GM12878 (cell line): ENCODE measurements around the gene USP25. TPM values are rescaled to one million over a fixed set of nuclear protein-coding genes. Genes with fewer than 3 reads are reported as not detected.

Experiments used
- ATAC-seq: fragments of 200-7000 bp; cut with Tn5 transposase; 3 replicates; pipeline ENCODE4 v1.9.1; 2020; ENCODE audit warnings: mild to moderate bottlenecking, moderate library complexity
- BruUV-seq: library from RNA; stranded (reverse); fragments of 400-500 nt; replicated peaks from 2 replicates; lab custom pipeline; 2021; lab: Mats Ljungman, UMichigan
- CTCF ChIA-PET: fragments of 300-600 bp; sonication (Branson Sonifier 250); formaldehyde crosslinking; extraction: SDS; loops from one replicate; lab custom pipeline; 2021; ENCODE audit warnings: inconsistent platforms; lab: Yijun Ruan, JAX
- POLR2A ChIA-PET: fragments of 350-600 bp; formaldehyde crosslinking; extraction: SDS; loops from one replicate; lab custom pipeline; 2021; ENCODE audit warnings: inconsistent platforms; lab: Charles Lee
- RAD21 ChIA-PET: fragments of 300-600 bp; sonication (Branson Sonifier 250); formaldehyde crosslinking; loops from one replicate; lab custom pipeline; 2023; ENCODE audit warnings: antibody characterized with exemption; ENCODE audit not compliant: unreplicated experiment; lab: Charles Lee
- SMC1A ChIA-PET: fragments of 300-600 bp; sonication (Branson Sonifier 250); formaldehyde crosslinking; loops from one replicate; lab custom pipeline; 2023; ENCODE audit not compliant: unreplicated experiment, uncharacterized antibody; lab: Charles Lee
- DNase-seq: peaks from one replicate; pipeline ENCODE4 v3.0.0-alpha.2; 2011; ENCODE audit warnings: low read depth, low spot score
- FAIRE-seq: peaks from 3 replicates; lab custom pipeline; 2011; peaks lifted over from hg19 to GRCh38; lab: Jason Lieb, UNC
- H2AFZ ChIP-seq: 2 replicates; pipeline ENCODE4 v1.6.0; 2011; ENCODE audit warnings: low read depth, low read length, control low read depth; ENCODE audit not compliant: control insufficient read depth
- H3K27ac ChIP-seq: 2 replicates; pipeline ENCODE4 v1.5.1; 2011; ENCODE audit warnings: control low read depth; ENCODE audit not compliant: control insufficient read depth, insufficient read depth
- H3K27me3 ChIP-seq, 2 experiments: replicated peaks in 1 of 2; 2 replicates each; pipeline versions ENCODE4 v1.6.0 to v1.6.1; 2011; ENCODE audit warnings: low read length in 1 of 2; ENCODE audit not compliant: control insufficient read depth in 2 of 2, insufficient read depth in 2 of 2
- H3K36me3 ChIP-seq, 2 experiments: 2 replicates each; pipeline ENCODE4 v1.5.1; 2011; ENCODE audit warnings: low read length in 1 of 2; ENCODE audit not compliant: control insufficient read depth in 2 of 2, insufficient read depth in 2 of 2
- H3K4me1 ChIP-seq: 2 replicates; pipeline ENCODE4 v1.6.1; 2011; ENCODE audit warnings: mild to moderate bottlenecking, low read length, moderate library complexity, mixed read lengths; ENCODE audit not compliant: control insufficient read depth, insufficient read depth
- H3K4me2 ChIP-seq: 2 replicates; pipeline ENCODE4 v1.6.0; 2011; ENCODE audit warnings: control low read depth; ENCODE audit not compliant: control insufficient read depth, insufficient read depth
- H3K4me3 ChIP-seq: fragments of 200-600 bp; sonication (generic); 2 replicates; pipeline ENCODE4 v1.5.1; 2016
- H3K79me2 ChIP-seq: 2 replicates; pipeline ENCODE4 v1.6.0; 2011; ENCODE audit warnings: low read length; ENCODE audit not compliant: control insufficient read depth, insufficient read depth
- H3K9ac ChIP-seq: 2 replicates; pipeline ENCODE4 v1.8.0; 2011; ENCODE audit warnings: low read length, control low read depth, mixed read lengths; ENCODE audit not compliant: control insufficient read depth, insufficient read depth
- H3K9me3 ChIP-seq: replicated peaks from 3 replicates; pipeline ENCODE4 v1.5.1; 2011; ENCODE audit warnings: mild to moderate bottlenecking, low read length; ENCODE audit not compliant: control insufficient read depth, insufficient read depth
- H4K20me1 ChIP-seq: 2 replicates; pipeline ENCODE4 v1.6.0; 2011; ENCODE audit not compliant: control insufficient read depth, insufficient read depth
- ASH2L ChIP-seq: fragments of 300-600, 200-600 bp; sonication (generic); IDR thresholded peaks from 2 replicates; pipeline ENCODE4 v1.6.1; 2017; ENCODE audit warnings: low read depth, mild to moderate bottlenecking, borderline replicate concordance
- BCL11A ChIP-seq: IDR thresholded peaks from 2 replicates; pipeline ENCODE4 v1.6.1; 2011; ENCODE audit warnings: low read depth, low read length
- CBX3 ChIP-seq: fragments of 200-600 bp; sonication (generic); IDR thresholded peaks from 2 replicates; pipeline ENCODE4 v1.6.1; 2016; ENCODE audit warnings: low read depth, borderline replicate concordance
- CHD1 ChIP-seq: IDR thresholded peaks from 2 replicates; pipeline ENCODE4 v1.6.1; 2012; ENCODE audit warnings: low read depth, low read length, improper control_type of control experiment
- EED ChIP-seq: sonication (generic); IDR thresholded peaks from 2 replicates; pipeline ENCODE4 v1.6.1; 2016; ENCODE audit warnings: antibody characterized with exemption, low read depth
- ESRRA ChIP-seq: IDR thresholded peaks from 2 replicates; pipeline ENCODE4 v1.6.1; 2012; ENCODE audit warnings: mild to moderate bottlenecking, low read length, improper control_type of control experiment
- MTA3 ChIP-seq: IDR thresholded peaks from 2 replicates; pipeline ENCODE4 v1.6.1; 2012; ENCODE audit warnings: low read length, inconsistent platforms, borderline replicate concordance
- NFYA ChIP-seq: IDR thresholded peaks from 2 replicates; pipeline ENCODE4 v1.6.1; 2011; ENCODE audit warnings: low read depth, mild to moderate bottlenecking, low read length, improper control_type of control experiment, borderline replicate concordance
- NR2C1 ChIP-seq: fragments of 450-650 bp; IDR thresholded peaks from 2 replicates; pipeline ENCODE4 v1.6.1; 2017; ENCODE audit warnings: antibody characterized with exemption, mild to moderate bottlenecking, moderate library complexity
- NR2C2 ChIP-seq: IDR thresholded peaks from 2 replicates; pipeline ENCODE4 v1.6.1; 2011; ENCODE audit warnings: borderline replicate concordance, low read depth; ENCODE audit not compliant: control insufficient read depth, insufficient read length
- SMAD5 ChIP-seq: IDR thresholded peaks from 2 replicates; pipeline ENCODE4 v1.6.1; 2016; ENCODE audit warnings: antibody characterized with exemption, low read depth
- SMC3 ChIP-seq: IDR thresholded peaks from 2 replicates; pipeline ENCODE4 v1.6.1; 2011; ENCODE audit warnings: low read length, improper control_type of control experiment, borderline replicate concordance
- SP1 ChIP-seq: IDR thresholded peaks from one replicate; pipeline ENCODE4 v1.6.1; 2011; ENCODE audit warnings: low read depth, low read length
- WRNIP1 ChIP-seq: IDR thresholded peaks from 2 replicates; pipeline ENCODE4 v1.6.1; 2011; ENCODE audit warnings: low read depth, low read length, improper control_type of control experiment, borderline replicate concordance
- WGBS: methylation state at CpG from one replicate; pipeline ENCODE4 v1.1.6; 2016; ENCODE audit warnings: low lambda C conversion rate; ENCODE audit not compliant: insufficient replicate concordance, insufficient coverage; ENCODE audit errors: missing lambda C conversion rate; 5-methylcytosine and 5-hydroxymethylcytosine counted together
- in situ Hi-C: fragments of 300-500 bp; cut with MboI; formaldehyde crosslinking; loops from 9 replicates; pipeline ENCODE4 v1.14.3; 2018; ENCODE audit warnings: mixed read lengths
- intact Hi-C: fragments of 100-400 bp; cut with micrococcal nuclease; formaldehyde crosslinking; loops from one replicate; pipeline ENCODE4 v1.14.2; 2022; ENCODE audit not compliant: unreplicated experiment
- polyA plus RNA-seq, 11 experiments: library from polyadenylated mRNA; depleted of rRNA in 4 of 11; unstranded in 6 of 11; stranded (reverse) in 5 of 11; fragments of >200 nt; fragmentation: Nextera tagmentation in 4 of 11; fragmentation: Illumina TruSeq in 1 of 11; extraction: Ambion mirVana in 4 of 11; extraction: Trizol in 1 of 11; gene quantifications; 1 replicate in 1 of 11; 2 replicates in 10 of 11; pipeline versions ENCODE4 v1.2.1 to v1.2.3, GENCODE V29; 2011 to 2016; ENCODE audit warnings: inconsistent platforms in 2 of 11, missing spikeins in 2 of 11, low read depth in 1 of 11
- total RNA-seq, 4 experiments: library from RNA; depleted of rRNA in 3 of 4; stranded (reverse); fragments of >200 nt in 3 of 4; fragmentation: Illumina TruSeq in 1 of 4; extraction: Trizol in 1 of 4; gene quantifications; 2 replicates each; pipeline versions ENCODE4 v1.2.1 to v1.2.3, GENCODE V29; 2013 to 2021
- TF ChIP-seq, protein P1 (sequence below): fragments of 450-650 bp; IDR thresholded peaks from 2 replicates; pipeline ENCODE4 v1.6.1; 2017; ENCODE audit warnings: mild to moderate bottlenecking, low read depth, inconsistent platforms; ENCODE audit not compliant: poor library complexity, severe bottlenecking

USP25 gene
- total and polyA plus RNA-seq, 10 of the 15 experiments (the other 5 are each of a cell fraction or from before 2014, with no cell fraction given) = 1.5 to 31.3 (median 23.4) TPM

- no peak overlapping the region for H3K4me2 ChIP-seq
- CTCF ChIA-PET = no interaction called here
- no peaks in the 10 kb centered on the region for H3K79me2 ChIP-seq
- no peaks in the 10 kb centered on the region for H3K4me1 ChIP-seq
- FAIRE-seq = no peak
- no peak for ATAC-seq
- TF ChIP-seq NR2C1 = no peak
- TF ChIP-seq SMAD5 = no peak
- TF ChIP-seq, protein P1, sequence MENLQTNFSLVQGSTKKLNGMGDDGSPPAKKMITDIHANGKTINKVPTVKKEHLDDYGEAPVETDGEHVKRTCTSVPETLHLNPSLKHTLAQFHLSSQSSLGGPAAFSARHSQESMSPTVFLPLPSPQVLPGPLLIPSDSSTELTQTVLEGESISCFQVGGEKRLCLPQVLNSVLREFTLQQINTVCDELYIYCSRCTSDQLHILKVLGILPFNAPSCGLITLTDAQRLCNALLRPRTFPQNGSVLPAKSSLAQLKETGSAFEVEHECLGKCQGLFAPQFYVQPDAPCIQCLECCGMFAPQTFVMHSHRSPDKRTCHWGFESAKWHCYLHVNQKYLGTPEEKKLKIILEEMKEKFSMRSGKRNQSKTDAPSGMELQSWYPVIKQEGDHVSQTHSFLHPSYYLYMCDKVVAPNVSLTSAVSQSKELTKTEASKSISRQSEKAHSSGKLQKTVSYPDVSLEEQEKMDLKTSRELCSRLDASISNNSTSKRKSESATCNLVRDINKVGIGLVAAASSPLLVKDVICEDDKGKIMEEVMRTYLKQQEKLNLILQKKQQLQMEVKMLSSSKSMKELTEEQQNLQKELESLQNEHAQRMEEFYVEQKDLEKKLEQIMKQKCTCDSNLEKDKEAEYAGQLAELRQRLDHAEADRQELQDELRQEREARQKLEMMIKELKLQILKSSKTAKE = no peak
- no peak for TF ChIP-seq ASH2L
- no peak for TF ChIP-seq WRNIP1
- TF ChIP-seq MTA3 = no peak
- no peak for TF ChIP-seq CHD1
- TF ChIP-seq EED = no peak
- no peak for TF ChIP-seq NFYA
- no peak for TF ChIP-seq SP1
- TF ChIP-seq ESRRA = no peak
- TF ChIP-seq NR2C2 = no peak
- no peak for TF ChIP-seq BCL11A
- TF ChIP-seq SMC3 = no peak
- no peak for TF ChIP-seq CBX3
- TF ChIP-seq, all 136 proteins: peak for 0
- Histone ChIP-seq H3K9me3 (no peaks in the 10 kb centered on the region), H2AFZ (no peak overlapping the region), H3K27ac (no peak overlapping the region), H3K9ac (no peak overlapping the region), H4K20me1 (no peaks in the 10 kb centered on the region), H3K4me3 (no peak overlapping the region), H3K27me3 (no peaks in the 10 kb centered on the region), H3K36me3 (no peaks in the 10 kb centered on the region)
- DNase-seq = no peak
- POLR2A ChIA-PET = no interaction called here
- in situ Hi-C loops = no loop called here
- 89% methylated on average over 5 of the region's 5 CpGs for WGBS
- intact Hi-C loops = loop anchor here (10.0 kb wide), 1 partner anchor 439 kb away; no protein-coding TSS in a partner anchor
- no TSS peak for BruUV-seq
- SMC1A ChIA-PET = no interaction called here
- RAD21 ChIA-PET = no interaction called here
Measured at GRCh38 chr21:15895142-15896106, 165.6 kb downstream of the USP25 start.
